HepG2 (cell line): Measurements from ENCODE around the gene C12orf43. TPM values are rescaled to one million over a fixed set of nuclear protein-coding genes. Genes with fewer than 3 reads are reported as not detected.

Experiments used
- ATAC-seq: fragments of 200-7000 bp; cut with Tn5 transposase; 3 replicates; pipeline ENCODE4 v1.9.1; 2020; ENCODE audit warnings: mild to moderate bottlenecking, moderate library complexity
- BruUV-seq: library from RNA; stranded (reverse); fragments of 400-500 nt; replicated peaks from 2 replicates; lab custom pipeline; 2021; lab: Mats Ljungman, UMichigan
- CTCF ChIA-PET: fragments of 300-600 bp; formaldehyde crosslinking; extraction: SDS; loops from one replicate; lab custom pipeline; 2021; ENCODE audit warnings: low total read pairs, inconsistent platforms, low intra/inter-chr PET ratio; lab: Yijun Ruan, JAX
- POLR2A ChIA-PET: fragments of 350-600 bp; sonication (Branson Sonifier 250); formaldehyde crosslinking; loops from one replicate; lab custom pipeline; 2020; ENCODE audit warnings: antibody characterized with exemption, inconsistent platforms; lab: Yijun Ruan, JAX
- DNase-seq: peaks from one replicate; pipeline ENCODE4 v3.0.0-alpha.2; 2015; ENCODE audit warnings: low spot score
- FAIRE-seq: peaks from 3 replicates; lab custom pipeline; 2011; peaks lifted over from hg19 to GRCh38; lab: Jason Lieb, UNC
- H2AFZ ChIP-seq: one replicate; pipeline ENCODE4 v1.6.1; 2011; ENCODE audit warnings: low read length, inconsistent platforms
- H3K27ac ChIP-seq: fragments of 300-600 bp; 3 replicates; pipeline ENCODE4 v1.8.0; 2011; ENCODE audit warnings: mixed run types, mild to moderate bottlenecking, mixed read lengths, low read length, inconsistent platforms; ENCODE audit not compliant: insufficient read depth; ENCODE audit errors: extremely low read length
- H3K27me3 ChIP-seq, 2 experiments: fragments of 200-600 bp in 1 of 2; 2 replicates in 1 of 2; 3 replicates in 1 of 2; pipeline versions ENCODE4 v1.6.0 to v1.8.0; 2011; ENCODE audit warnings: low read length in 2 of 2, mild to moderate bottlenecking in 2 of 2, moderate library complexity in 2 of 2, inconsistent platforms in 1 of 2; ENCODE audit not compliant: insufficient read depth in 2 of 2, control insufficient read depth in 1 of 2
- H3K36me3 ChIP-seq, 2 experiments: fragments of 200-600 bp in 1 of 2; replicated peaks in 1 of 2; 2 replicates in 1 of 2; 3 replicates in 1 of 2; pipeline versions ENCODE4 v1.5.1 to v1.8.0; 2011; ENCODE audit warnings: low read length in 2 of 2, inconsistent platforms in 1 of 2; ENCODE audit not compliant: insufficient read depth in 2 of 2, control insufficient read depth in 1 of 2
- H3K4me1 ChIP-seq: 2 replicates; pipeline ENCODE4 v1.5.1; 2012; ENCODE audit warnings: low read length, inconsistent platforms; ENCODE audit not compliant: insufficient read depth
- H3K4me2 ChIP-seq: 2 replicates; pipeline ENCODE4 v1.6.0; 2011; ENCODE audit warnings: low read depth, low read length, inconsistent platforms
- H3K4me3 ChIP-seq, 3 experiments: fragments of 200-600 bp in 1 of 3; sonication (generic), shearing (Covaris generic) in 1 of 3; replicated peaks in 1 of 3; 2 replicates each; pipeline ENCODE4 v1.5.1; 2011 to 2016; ENCODE audit warnings: low read length in 3 of 3, inconsistent platforms in 2 of 3, low read depth in 2 of 3, mild to moderate bottlenecking in 2 of 3, control low read depth in 1 of 3, mixed read lengths in 1 of 3; ENCODE audit not compliant: insufficient read depth in 1 of 3
- H3K79me2 ChIP-seq: one replicate; pipeline ENCODE4 v1.6.1; 2011; ENCODE audit warnings: low read length, inconsistent platforms; ENCODE audit not compliant: insufficient read depth
- H3K9ac ChIP-seq: 2 replicates; pipeline ENCODE4 v1.6.0; 2011; ENCODE audit warnings: mild to moderate bottlenecking, low read depth, low read length, inconsistent platforms; ENCODE audit not compliant: insufficient read depth
- H3K9me3 ChIP-seq: 2 replicates; pipeline ENCODE4 v1.5.1; 2012; ENCODE audit warnings: mild to moderate bottlenecking, low read length
- H4K20me1 ChIP-seq: 2 replicates; pipeline ENCODE4 v1.6.0; 2011; ENCODE audit warnings: inconsistent platforms, mild to moderate bottlenecking, low read length, moderate library complexity; ENCODE audit not compliant: insufficient read depth
- BRCA1 ChIP-seq: sonication (generic); formaldehyde crosslinking; IDR thresholded peaks from 2 replicates; pipeline ENCODE4 v1.4.0; 2020; ENCODE audit warnings: missing genetic modification reagents
- DPF2 ChIP-seq: sonication (generic); formaldehyde crosslinking; IDR thresholded peaks from 2 replicates; pipeline ENCODE4 v1.4.0; 2020; ENCODE audit warnings: mild to moderate bottlenecking, low read depth, missing genetic modification reagents, borderline replicate concordance
- HMG20A ChIP-seq: IDR thresholded peaks from 2 replicates; pipeline ENCODE4 v1.6.1; 2016; ENCODE audit warnings: borderline replicate concordance
- KDM6A ChIP-seq: IDR thresholded peaks from 2 replicates; pipeline ENCODE4 v1.6.1; 2016; ENCODE audit warnings: low read depth
- SNRNP70 ChIP-seq: fragments of 200-400 bp; formaldehyde crosslinking; IDR thresholded peaks from 2 replicates; pipeline ENCODE4 v1.6.1; 2017; ENCODE audit warnings: mild to moderate bottlenecking, low read depth, low read length, moderate library complexity
- YY1 ChIP-seq: IDR thresholded peaks from 2 replicates; pipeline ENCODE4 v1.6.1; 2011; ENCODE audit warnings: low read length, low read depth, moderate library complexity, mild to moderate bottlenecking; ENCODE audit not compliant: insufficient read depth, insufficient replicate concordance
- ZBTB7B ChIP-seq: sonication (generic); formaldehyde crosslinking; IDR thresholded peaks from 2 replicates; pipeline ENCODE4 v1.4.0; 2020; ENCODE audit warnings: missing genetic modification reagents
- ZFP82 ChIP-seq: sonication (generic); formaldehyde crosslinking; IDR thresholded peaks from 2 replicates; pipeline ENCODE4 v1.5.1; 2020; ENCODE audit warnings: mild to moderate bottlenecking, missing genetic modification reagents, borderline replicate concordance
- ZNF24 ChIP-seq: fragments of 450-650 bp; IDR thresholded peaks from 2 replicates; pipeline ENCODE4 v1.6.1; 2017; ENCODE audit warnings: antibody characterized with exemption, mild to moderate bottlenecking
- ZNF703 ChIP-seq: sonication (generic); formaldehyde crosslinking; IDR thresholded peaks from 2 replicates; pipeline ENCODE4 v1.5.1; 2020; ENCODE audit warnings: missing genetic modification reagents, mild to moderate bottlenecking, moderate library complexity, borderline replicate concordance
- ZNF724P ChIP-seq: sonication (generic); formaldehyde crosslinking; IDR thresholded peaks from 2 replicates; pipeline ENCODE4 v1.8.0; 2022; ENCODE audit warnings: missing genetic modification reagents, borderline replicate concordance
- whole genome bisulfite sequencing: methylation state at CpG from one replicate; pipeline ENCODE4 v1.1.6; 2017; ENCODE audit warnings: low lambda C conversion rate; 5-methylcytosine and 5-hydroxymethylcytosine counted together
- in situ Hi-C: cut with HindIII; loops from 2 replicates; pipeline ENCODE4 v1.10.0; 2017; ENCODE audit warnings: low pct_unique_long_range_greater_than_20kb; ENCODE audit not compliant: extremely low pct_ligation_motif_present
- intact Hi-C: fragments of 100-400 bp; cut with micrococcal nuclease; formaldehyde crosslinking; loops from one replicate; pipeline ENCODE4 v1.10.0; 2022; ENCODE audit not compliant: unreplicated experiment
- polyA plus RNA-seq, 8 experiments: library from polyadenylated mRNA; depleted of rRNA in 3 of 8; stranded (reverse) in 7 of 8; unstranded in 1 of 8; fragments of >200 nt; fragmentation: Illumina TruSeq in 4 of 8; extraction: Trizol in 4 of 8; gene quantifications; 2 replicates each; pipeline versions ENCODE4 v1.2.1 to v1.2.3, GENCODE V29; 2011 to 2016; ENCODE audit warnings: low read depth in 4 of 8, missing spikeins in 1 of 8, mixed read lengths in 1 of 8; ENCODE audit not compliant: insufficient read depth in 1 of 8
- total RNA-seq, 5 experiments: library from RNA; depleted of rRNA; stranded (reverse); fragments of >200 nt; fragmentation: Illumina TruSeq; extraction: Trizol; gene quantifications; 2 replicates each; pipeline ENCODE4 v1.2.3, GENCODE V29; 2016; ENCODE audit warnings: low read depth in 1 of 5
- TF ChIP-seq, protein P1 (sequence below): sonication (generic); formaldehyde crosslinking; conservative IDR thresholded peaks from 2 replicates; pipeline ENCODE4 v1.4.0; 2020; ENCODE audit warnings: missing genetic modification reagents
- TF ChIP-seq, protein P2 (sequence below): sonication (generic); formaldehyde crosslinking; IDR thresholded peaks from 2 replicates; pipeline ENCODE4 v1.9.0; 2022; ENCODE audit warnings: low read depth, missing genetic modification reagents
- TF ChIP-seq, protein P3 (sequence below): sonication (generic); formaldehyde crosslinking; IDR thresholded peaks from 2 replicates; pipeline ENCODE4 v1.8.1; 2023; ENCODE audit warnings: mild to moderate bottlenecking, inconsistent platforms, moderate library complexity, missing genetic modification reagents, borderline replicate concordance
- TF ChIP-seq, protein P4 (sequence below), 2 experiments: sonication (generic) in 1 of 2; formaldehyde crosslinking in 1 of 2; IDR thresholded peaks; 2 replicates each; pipeline versions ENCODE4 v1.4.0 to v1.6.1; 2016 to 2020; ENCODE audit warnings: borderline replicate concordance in 1 of 2, low read depth in 1 of 2, mild to moderate bottlenecking in 1 of 2, missing genetic modification reagents in 1 of 2

C12orf43 gene
- total and polyA plus RNA-seq, 2 of the 13 experiments (the other 11 are each of a cell fraction or from before 2014, with no cell fraction given), result 7.9 to 11.1 TPM

DNA sequence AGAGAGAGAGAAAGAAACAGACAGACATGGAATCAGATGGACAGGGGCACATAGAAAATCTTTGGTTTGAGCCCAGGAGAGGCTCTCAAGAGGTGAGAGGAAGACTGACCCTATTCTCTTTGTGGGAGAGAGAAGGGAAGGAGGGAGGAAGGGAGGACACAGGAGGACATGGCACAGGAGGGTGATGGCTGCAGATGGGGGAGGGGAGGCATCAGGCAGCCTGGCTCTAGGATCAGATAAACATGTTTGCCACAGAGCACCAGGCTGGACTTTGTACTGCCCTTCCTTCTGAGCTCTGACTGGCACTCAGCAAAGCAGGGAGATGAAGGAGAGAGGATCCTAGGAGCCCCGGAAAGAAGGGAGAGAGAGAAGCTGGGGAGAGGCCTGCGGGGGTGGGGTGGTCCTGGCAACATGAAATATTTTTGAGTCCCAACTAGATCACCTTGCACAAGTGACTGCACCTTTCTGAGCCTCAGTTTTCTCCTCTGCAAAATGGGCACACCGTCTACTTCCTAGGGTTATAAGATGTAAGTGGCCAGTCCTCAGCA is 31.9 kb downstream of the C12orf43 start:
- BruUV-seq, result no TSS peak
- intact Hi-C loops, result no loop called here
- peaks cover 48% of the 10 kb centered on the region for H3K79me2 ChIP-seq
- no peak overlapping the region for H2AFZ ChIP-seq
- ATAC-seq (peak; percentile 9), DNase-seq (peak; percentile 87), FAIRE-seq (peak; percentile 73)
- 48% methylated on average over 3 of the region's 3 CpGs for WGBS
- H3K36me3 ChIP-seq, result peaks cover 11 to 23% of the 10 kb centered on the region in 2 experiments
- H3K9me3 ChIP-seq, result no peaks in the 10 kb centered on the region
- no peaks in the 10 kb centered on the region; a peak in 1 of 5 replicates for H3K27me3 ChIP-seq
- peak overlapping the region in 1 of 3 experiments; percentile 35; a peak in 1 of 6 replicates for H3K4me3 ChIP-seq
- H3K9ac ChIP-seq, result peak overlapping the region; percentile 54
- ChIA-PET CTCF (no interaction called here), POLR2A (interaction anchor here (0.9 to 6.9 kb wide), 9 partner anchors 9 to 26 kb away, joined by 3 to 99 read pairs (median 9); no protein-coding TSS in a partner anchor)
- H4K20me1 ChIP-seq, result no peaks in the 10 kb centered on the region
- in situ Hi-C loops, result no loop called here
- H3K27ac ChIP-seq, result peak overlapping the region; percentile 75
- H3K4me1 ChIP-seq, result peaks cover 50% of the 10 kb centered on the region
- H3K4me2 ChIP-seq, result peak overlapping the region; percentile 71
- 0 out of 2 replicates have a peak, but pooled peaks have one; percentile 42 for TF ChIP-seq ZBTB7B
- TF ChIP-seq, protein P1, sequence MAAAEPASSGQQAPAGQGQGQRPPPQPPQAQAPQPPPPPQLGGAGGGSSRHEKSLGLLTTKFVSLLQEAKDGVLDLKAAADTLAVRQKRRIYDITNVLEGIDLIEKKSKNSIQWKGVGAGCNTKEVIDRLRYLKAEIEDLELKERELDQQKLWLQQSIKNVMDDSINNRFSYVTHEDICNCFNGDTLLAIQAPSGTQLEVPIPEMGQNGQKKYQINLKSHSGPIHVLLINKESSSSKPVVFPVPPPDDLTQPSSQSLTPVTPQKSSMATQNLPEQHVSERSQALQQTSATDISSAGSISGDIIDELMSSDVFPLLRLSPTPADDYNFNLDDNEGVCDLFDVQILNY (CRISPR knock-in tag), result no peak
- TF ChIP-seq KDM6A (CRISPR knock-in tag), result peak; percentile 70
- TF ChIP-seq BRCA1 (CRISPR knock-in tag), result no peak
- TF ChIP-seq ZFP82 (CRISPR knock-in tag), result no peak
- TF ChIP-seq, protein P2, sequence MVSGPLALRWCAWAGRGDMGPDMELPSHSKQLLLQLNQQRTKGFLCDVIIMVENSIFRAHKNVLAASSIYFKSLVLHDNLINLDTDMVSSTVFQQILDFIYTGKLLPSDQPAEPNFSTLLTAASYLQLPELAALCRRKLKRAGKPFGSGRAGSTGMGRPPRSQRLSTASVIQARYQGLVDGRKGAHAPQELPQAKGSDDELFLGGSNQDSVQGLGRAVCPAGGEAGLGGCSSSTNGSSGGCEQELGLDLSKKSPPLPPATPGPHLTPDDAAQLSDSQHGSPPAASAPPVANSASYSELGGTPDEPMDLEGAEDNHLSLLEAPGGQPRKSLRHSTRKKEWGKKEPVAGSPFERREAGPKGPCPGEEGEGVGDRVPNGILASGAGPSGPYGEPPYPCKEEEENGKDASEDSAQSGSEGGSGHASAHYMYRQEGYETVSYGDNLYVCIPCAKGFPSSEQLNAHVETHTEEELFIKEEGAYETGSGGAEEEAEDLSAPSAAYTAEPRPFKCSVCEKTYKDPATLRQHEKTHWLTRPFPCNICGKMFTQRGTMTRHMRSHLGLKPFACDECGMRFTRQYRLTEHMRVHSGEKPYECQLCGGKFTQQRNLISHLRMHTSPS, result peak; percentile 81
- TF ChIP-seq ZNF24, result peak; percentile 69; the same call in 1 of the 2 replicates
- TF ChIP-seq ZNF724P (CRISPR knock-in tag), result no peak
- TF ChIP-seq SNRNP70, result no peak
- peak; percentile 10; the same call in 1 of the 2 replicates for TF ChIP-seq HMG20A
- TF ChIP-seq, protein P3, sequence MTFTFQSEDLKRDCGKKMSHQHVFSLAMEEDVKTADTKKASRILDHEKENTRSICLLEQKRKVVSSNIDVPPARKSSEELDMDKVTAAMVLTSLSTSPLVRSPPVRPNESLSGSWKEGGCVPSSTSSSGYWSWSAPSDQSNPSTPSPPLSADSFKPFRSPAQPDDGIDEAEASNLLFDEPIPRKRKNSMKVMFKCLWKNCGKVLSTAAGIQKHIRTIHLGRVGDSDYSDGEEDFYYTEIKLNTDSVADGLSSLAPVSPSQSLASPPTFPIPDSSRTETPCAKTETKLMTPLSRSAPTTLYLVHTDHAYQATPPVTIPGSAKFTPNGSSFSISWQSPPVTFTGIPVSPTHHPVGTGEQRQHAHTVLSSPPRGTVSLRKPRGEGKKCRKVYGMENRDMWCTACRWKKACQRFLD (CRISPR knock-in tag), result 0 out of 2 replicates have a peak, but pooled peaks have one; percentile 50
- peak; percentile 41 for TF ChIP-seq YY1
- 0 out of 2 replicates have a peak, but pooled peaks have one; percentile 35 for TF ChIP-seq DPF2 (CRISPR knock-in tag)
- TF ChIP-seq ZNF703, result no peak
- TF ChIP-seq, protein P4, sequence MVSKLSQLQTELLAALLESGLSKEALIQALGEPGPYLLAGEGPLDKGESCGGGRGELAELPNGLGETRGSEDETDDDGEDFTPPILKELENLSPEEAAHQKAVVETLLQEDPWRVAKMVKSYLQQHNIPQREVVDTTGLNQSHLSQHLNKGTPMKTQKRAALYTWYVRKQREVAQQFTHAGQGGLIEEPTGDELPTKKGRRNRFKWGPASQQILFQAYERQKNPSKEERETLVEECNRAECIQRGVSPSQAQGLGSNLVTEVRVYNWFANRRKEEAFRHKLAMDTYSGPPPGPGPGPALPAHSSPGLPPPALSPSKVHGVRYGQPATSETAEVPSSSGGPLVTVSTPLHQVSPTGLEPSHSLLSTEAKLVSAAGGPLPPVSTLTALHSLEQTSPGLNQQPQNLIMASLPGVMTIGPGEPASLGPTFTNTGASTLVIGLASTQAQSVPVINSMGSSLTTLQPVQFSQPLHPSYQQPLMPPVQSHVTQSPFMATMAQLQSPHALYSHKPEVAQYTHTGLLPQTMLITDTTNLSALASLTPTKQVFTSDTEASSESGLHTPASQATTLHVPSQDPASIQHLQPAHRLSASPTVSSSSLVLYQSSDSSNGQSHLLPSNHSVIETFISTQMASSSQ (IDR thresholded peaks at IDR 0.05; ENCODE audit: low read depth), result no peak
- TF ChIP-seq, protein P4 (CRISPR knock-in tag; IDR thresholded peaks at IDR 0.05; ENCODE audit: borderline replicate concordance), result 0 out of 2 replicates have a peak, but pooled peaks have one; percentile 22
